ENCODE data around the gene MRPL46.

The MRPL46 gene
- 4.6 to 5.7 reads per million in 2 experiments for total RNA-seq

- DNase-seq (ENCODE audit: low read depth): peak; percentile 86
These were observed at the start of gene MRPL46, which contains the start of gene MRPS11 for GRCh38 chr15:88467073-88467934. MRPL46 (minus strand) TSS chr15:88467388; CDS start chr15:88467377, 11 bp downstream. MRPS11 (plus strand) TSS chr15:88467708; CDS start chr15:88467718, 10 bp downstream.

GRCh38 chr15:88513195-88513594 lies 46.0 kb upstream of the MRPL46 start:
- DNase-seq (ENCODE audit: low read depth): no peak

GRCh38 chr15:88512601-88513000 lies 45.4 kb upstream of the MRPL46 start:
- no peak for DNase-seq (ENCODE audit: low read depth)

DNA sequence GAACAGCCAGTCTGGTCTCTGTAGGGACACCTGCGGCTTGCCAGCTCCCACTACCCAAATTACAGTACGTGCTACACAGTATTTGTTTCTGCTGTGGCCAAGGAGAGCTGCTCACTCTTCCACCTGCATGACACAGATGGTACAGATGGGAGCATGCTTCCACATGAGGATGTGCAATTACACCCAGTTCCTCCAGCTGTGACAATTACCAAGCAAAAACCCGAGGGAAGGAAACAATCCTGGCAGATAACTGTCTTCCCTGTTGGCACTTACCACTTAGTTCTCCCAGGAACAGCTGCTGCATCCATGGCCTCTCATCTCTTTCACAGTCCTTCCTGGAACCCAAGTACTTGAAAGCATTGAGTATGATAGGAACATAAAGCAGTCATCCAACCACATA lies 44.9 kb upstream of the MRPL46 start:
- DNase-seq (ENCODE audit: low read depth): no peak

DNA sequence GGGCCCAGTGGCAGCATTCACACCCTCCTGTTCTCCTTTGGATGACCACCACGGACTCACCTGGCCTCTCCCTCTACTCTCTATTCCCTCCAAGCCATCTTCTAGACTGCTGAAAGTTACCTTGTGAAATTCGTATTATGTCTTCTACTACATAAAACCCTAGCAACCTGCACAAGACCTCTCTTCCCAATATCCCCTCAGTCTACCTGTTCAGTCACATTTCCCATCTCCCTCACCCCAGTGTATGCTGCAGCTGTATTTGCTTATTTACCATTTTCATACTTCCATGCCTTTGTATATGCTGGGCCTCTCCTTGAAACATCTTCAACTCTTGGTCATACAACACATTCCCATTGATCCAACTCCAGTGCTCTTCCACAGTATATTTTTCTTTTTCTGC lies 44.0 kb upstream of the MRPL46 start:
- DNase-seq (ENCODE audit: low read depth): no peak

DNA sequence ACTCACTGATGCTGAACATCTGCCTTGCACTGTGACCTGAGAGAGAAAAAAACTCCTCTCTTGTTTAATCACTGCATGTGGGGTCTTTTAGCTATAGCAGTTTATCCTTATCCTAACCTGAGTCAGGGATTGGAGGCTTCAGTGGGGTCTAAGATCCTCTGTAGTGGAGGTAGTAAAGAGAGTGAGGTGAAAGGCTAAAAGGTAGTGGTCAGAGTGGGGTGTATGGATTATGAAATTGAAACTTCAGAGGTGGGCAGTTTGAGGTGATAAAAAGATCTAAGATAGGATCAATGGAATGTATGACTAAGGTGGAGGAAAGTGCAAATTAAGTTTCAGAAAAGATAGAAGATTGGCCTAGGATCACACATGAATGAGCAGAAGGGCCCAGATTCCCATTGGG lies 42.8 kb upstream of the MRPL46 start:
- DNase-seq (ENCODE audit: low read depth): no peak

- no peak for DNase-seq (ENCODE audit: low read depth)
These were observed 42.1 kb upstream of the MRPL46 start for GRCh38 chr15:88509321-88509720.

DNA sequence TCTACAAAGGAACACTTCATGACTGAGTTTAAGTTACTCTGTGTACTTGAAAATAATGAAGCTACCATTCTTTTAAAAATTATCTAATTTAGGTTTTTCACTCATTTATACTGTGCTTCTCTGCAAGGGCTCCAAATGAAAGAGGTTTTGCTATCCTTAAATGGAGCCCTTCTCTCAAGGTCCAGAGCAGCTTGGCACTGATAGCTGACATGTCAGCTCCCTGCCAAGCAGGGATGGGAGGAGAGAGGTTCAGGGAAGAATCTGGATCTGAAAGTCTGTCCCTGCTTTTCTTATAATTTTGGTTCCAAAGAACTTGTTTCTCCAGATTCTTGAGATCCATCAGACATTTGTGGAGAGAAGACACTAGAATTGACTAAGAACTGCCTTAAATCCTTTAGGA lies 39.4 kb upstream of the MRPL46 start:
- no peak for DNase-seq (ENCODE audit: low read depth)

DNA sequence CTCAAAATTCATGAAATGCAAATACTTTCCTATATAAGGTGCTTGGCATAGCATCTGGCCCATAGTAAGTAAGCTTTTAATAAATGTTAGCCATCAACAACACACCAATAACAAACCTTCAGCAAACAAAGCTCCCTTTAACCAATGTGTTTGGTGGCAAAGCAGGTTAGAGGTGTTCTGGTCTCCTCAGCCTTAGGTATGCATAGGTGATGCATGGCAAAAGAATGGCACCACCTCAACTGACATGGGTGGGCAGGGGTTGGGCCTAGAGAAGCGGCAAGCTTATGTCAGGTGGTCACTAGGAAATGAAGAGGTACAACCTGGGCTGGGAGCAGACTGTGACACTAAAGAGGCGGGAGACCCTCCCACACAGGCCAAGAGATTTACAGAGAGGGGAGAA lies 38.5 kb upstream of the MRPL46 start:
- DNase-seq (ENCODE audit: low read depth): no peak

DNA sequence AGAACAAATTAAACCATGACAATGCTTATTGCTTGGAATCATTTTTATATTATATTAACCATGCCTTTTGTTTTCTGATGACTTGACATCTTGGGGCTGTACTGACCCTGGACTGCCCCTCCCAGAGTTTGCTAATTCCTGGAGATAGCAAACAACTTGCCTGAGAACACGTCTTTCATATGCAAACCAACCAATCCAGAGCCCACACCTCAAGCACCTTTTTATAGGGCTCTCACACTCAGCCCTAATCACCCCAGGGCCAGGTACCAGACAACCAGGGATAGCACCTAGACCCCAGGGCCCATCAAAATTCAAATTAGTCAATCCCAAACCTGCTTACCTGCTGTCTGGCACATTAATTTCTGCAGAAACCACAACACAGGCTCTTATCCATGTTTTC lies 37.3 kb upstream of the MRPL46 start:
- no peak for DNase-seq (ENCODE audit: low read depth)

GRCh38 chr15:88498996-88499395 lies 31.8 kb upstream of the MRPL46 start:
- DNase-seq (ENCODE audit: low read depth): no peak

- DNase-seq (ENCODE audit: low read depth): no peak
These were observed 30.0 kb upstream of the MRPL46 start for GRCh38 chr15:88497109-88497765.

DNA sequence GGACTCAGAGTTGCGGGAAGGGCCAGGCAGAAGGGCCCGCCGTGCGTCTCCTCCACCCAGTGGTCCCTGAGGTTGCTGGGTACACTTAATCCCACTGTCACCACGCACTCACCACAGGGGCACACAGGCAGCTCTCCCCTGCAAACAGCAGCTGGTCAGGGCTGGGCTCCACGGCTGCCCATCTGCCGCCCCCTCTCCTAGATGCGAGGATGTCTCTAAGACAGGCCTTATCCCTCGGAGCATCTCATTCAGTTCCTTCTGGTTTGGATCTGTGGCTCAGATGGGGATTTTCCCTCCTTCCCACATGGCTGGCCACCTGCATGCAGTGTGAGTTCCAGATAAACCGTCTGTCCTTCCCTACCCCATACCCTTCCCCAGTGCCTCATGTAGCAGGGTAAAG lies 26.7 kb upstream of the MRPL46 start:
- DNase-seq (ENCODE audit: low read depth): no peak

GRCh38 chr15:88491158-88491557 lies 24.0 kb upstream of the MRPL46 start:
- DNase-seq (ENCODE audit: low read depth): no peak

DNA sequence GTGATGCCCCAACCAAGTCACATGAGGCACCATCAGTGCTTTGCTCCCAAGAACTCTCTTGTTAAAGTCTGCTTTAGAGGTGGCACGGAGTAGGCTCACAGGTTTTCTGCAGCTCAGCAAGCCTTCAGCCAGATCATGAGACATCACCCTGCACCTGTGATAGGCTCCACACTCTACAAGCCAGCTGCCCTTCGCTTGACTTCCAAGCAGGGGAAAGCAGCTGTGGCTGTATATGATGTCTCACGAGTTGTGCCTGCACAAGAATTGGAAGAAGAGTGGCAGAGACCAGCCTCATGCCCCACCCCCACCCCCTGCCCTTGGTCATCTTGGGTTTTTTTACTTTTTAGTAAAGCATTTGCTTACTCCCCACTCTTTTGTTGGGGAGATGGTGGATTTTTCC lies 22.8 kb upstream of the MRPL46 start:
- DNase-seq (ENCODE audit: low read depth): no peak

GRCh38 chr15:88489321-88489720 lies 22.1 kb upstream of the MRPL46 start:
- DNase-seq (ENCODE audit: low read depth): no peak

GRCh38 chr15:88487796-88488523 lies 20.8 kb upstream of the MRPL46 start:
- no peak for DNase-seq (ENCODE audit: low read depth)

GRCh38 chr15:88487178-88487795 lies 20.1 kb upstream of the MRPL46 start:
- no peak for DNase-seq (ENCODE audit: low read depth)

- no peak for DNase-seq (ENCODE audit: low read depth)
These were observed 17.6 kb upstream of the MRPL46 start for GRCh38 chr15:88484682-88485331.

DNA sequence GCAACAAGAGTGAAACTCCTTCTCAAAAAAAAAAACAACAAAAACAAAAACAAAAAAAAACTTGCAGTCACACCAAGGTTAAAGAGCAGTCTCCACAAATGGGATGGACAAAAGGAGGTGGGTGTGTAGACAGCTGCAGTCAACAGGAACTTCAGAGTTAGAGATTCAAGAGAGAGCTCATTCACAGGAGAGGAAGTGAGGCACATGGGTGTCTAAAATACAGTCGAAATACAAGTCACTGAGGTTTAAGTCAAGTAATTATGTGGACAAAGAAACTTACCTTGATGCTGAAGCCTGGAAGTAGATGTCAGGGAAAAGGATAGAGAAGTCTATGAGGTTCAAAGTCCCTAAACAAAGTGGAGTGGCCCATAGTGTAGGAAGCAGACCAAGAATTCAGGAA lies 15.1 kb upstream of the MRPL46 start:
- DNase-seq (ENCODE audit: low read depth): no peak

DNA sequence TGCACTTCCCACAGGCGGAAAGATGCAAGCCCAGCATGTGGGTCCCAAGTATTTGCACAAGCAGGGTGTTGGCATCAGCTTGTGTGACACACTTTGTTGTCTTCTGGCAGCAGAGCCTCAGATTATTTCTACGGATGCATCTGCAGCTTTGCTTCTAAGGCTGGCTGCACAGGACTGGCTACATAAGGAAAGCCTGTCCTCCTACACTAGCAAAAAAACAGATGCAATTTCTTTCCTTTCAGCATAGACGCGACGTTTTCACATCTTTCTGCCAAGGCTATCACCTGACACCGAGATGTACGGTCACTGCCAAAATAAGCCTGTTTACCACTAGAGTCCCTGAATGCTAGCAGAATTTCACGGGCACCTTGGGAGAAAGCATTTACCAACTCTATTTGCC lies 13.8 kb upstream of the MRPL46 start:
- DNase-seq (ENCODE audit: low read depth): no peak

GRCh38 chr15:88479169-88479568 lies 12.0 kb upstream of the MRPL46 start:
- DNase-seq (ENCODE audit: low read depth): no peak

All from T follicular helper cell (primary cell).